ENCODE results near the gene CCDC201.
"Not testable (repeated sequence)": the region's sequence is repeated elsewhere in the genome, so short reads cannot be mapped to it uniquely, and the experiment has no call there.

CCDC201 gene

DNA sequence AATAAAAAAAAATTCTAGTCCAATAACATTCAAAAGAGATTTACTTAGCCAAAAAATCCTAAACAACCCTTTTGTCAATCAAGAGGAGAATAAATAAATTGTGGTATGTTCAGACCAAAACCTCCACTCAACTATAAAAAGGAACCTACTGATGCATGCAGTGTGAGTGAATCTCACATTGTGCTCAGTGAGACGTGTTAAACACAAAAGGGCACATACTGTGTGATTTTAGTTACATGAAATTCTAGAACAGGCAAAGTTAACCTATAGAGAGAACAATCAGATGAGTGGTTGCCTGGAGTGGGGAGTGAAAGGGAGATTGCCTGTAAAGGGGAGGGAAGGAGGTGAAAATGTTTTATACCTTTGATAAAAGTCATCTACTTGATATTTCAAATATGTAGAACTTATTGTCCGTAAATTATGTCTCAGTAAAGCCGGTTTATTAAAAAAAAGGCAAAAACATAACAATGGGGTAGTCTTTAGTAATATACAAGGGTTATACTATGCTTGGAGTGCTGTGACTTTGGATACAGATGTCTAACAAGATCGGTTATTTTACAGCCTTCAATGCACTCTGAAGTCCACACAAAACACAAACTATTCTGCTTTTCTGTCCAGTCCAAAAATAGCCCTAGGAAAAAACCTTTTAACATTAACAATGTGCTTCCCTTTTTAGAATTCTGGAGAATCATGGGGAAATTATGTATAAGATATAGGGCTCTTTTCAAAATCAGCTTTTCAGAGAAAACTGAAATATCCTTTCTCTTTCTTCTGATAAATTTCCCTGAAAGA lies 30.8 kb downstream of the CCDC201 start:
- not testable (repeated sequence) for H3K9ac ChIP-seq (ENCODE audit: insufficient read length); H3K9me3 ChIP-seq (ENCODE audit: low read depth, low read length); DNase-seq (ENCODE audit: low read depth, low spot score)

DNA sequence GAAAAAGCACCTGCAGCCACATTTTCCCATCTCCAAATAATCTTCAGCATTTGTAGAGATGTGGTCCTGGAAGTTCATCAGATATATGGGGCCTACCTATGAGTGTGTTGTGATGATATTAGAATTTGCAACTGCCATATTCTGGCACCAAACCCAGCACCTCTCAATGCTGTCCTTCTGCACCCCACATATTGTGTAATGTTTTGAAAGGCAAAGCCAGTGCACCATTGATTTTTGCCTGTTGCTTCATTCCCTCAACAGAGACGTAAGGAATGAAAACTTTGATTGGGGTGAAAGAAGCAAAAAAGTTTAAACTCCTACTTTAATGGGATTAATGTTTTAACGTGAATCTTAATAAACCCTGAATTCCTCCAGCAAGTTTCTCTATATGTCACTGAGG lies 34.0 kb downstream of the CCDC201 start:
- H3K27ac ChIP-seq; DNase-seq (ENCODE audit: low read depth, low spot score); H3K9ac ChIP-seq (ENCODE audit: insufficient read length); H3K4me3 ChIP-seq; H3K36me3 ChIP-seq (ENCODE audit: insufficient read depth, low read length); H3K9me3 ChIP-seq (ENCODE audit: low read depth, low read length): not testable (repeated sequence)

More for the DNA sequence above, 30.8 kb downstream of the CCDC201 start:
- H3K27ac ChIP-seq; H3K4me3 ChIP-seq; H3K36me3 ChIP-seq (ENCODE audit: insufficient read depth, low read length): not testable (repeated sequence)

GRCh38 chr7:45832433-45833177 lies 40.3 kb downstream of the CCDC201 start:
- not testable (repeated sequence) for H3K9ac ChIP-seq (ENCODE audit: insufficient read length); H3K36me3 ChIP-seq (ENCODE audit: insufficient read depth, low read length); H3K4me3 ChIP-seq; DNase-seq (ENCODE audit: low read depth, low spot score); H3K27ac ChIP-seq; H3K9me3 ChIP-seq (ENCODE audit: low read depth, low read length)

DNA sequence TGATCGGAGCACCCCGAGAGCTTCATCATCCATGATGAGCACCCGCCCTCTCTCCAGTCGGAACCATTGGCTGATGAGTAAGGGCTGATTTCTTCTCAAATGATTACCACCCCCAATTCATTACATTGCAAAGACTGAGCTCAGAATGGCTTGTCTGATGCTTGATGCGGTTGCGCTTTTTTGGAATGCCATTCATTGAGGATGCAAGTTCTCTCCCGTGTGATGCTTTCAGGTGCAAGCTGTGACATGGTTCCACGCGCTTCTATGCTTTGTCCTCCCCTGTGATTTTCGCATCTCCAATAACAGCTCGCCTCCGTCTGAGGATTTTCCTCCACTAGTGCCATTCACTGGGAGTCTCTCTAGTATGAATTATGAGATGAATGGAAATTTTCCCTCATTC lies 43.0 kb downstream of the CCDC201 start:
- H3K9me3 ChIP-seq (ENCODE audit: low read depth, low read length); DNase-seq (ENCODE audit: low read depth, low spot score); H3K9ac ChIP-seq (ENCODE audit: insufficient read length); H3K4me3 ChIP-seq; H3K27ac ChIP-seq; H3K36me3 ChIP-seq (ENCODE audit: insufficient read depth, low read length): not testable (repeated sequence)

DNA sequence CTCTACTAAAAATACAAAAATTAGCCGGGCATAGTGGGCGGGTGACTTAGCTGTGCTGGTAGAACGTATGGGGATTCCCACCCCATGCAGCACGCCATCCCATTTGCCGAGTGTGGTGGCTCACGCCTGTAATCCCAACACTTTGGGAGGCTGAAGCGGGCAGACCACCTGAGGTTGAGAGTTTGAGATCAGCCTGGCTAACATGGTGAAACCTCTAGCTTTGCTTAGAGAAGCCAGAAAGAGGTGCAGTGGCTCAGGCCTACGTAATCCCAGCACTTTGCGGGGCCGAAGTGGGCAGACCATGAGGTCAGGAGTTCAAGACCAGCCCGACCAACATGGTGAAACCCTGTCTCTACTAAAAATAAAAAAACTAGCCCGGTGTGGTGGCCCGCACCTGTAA lies 45.2 kb downstream of the CCDC201 start:
- not testable (repeated sequence) for H3K36me3 ChIP-seq (ENCODE audit: insufficient read depth, low read length); H3K4me3 ChIP-seq; DNase-seq (ENCODE audit: low read depth, low spot score); H3K9ac ChIP-seq (ENCODE audit: insufficient read length); H3K9me3 ChIP-seq (ENCODE audit: low read depth, low read length); H3K27ac ChIP-seq

DNA sequence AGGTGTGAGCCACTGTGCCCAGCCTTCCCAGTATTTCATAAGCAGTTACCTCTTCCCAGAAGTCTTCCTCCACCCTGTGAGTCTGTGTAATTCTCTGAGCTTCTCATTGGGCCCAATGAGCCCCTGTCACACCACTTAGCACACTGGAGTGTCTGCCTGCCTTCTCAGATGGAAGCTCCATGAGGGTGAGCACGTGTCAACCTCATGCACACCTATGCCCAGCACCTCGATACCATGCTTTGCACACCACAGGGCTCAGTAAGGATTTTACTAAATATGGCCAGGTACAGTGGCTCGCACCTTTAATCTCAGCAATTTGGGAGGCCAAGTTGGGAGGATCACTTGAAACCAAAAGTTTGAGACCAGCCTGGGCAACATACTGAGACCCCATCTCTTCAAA lies 46.3 kb downstream of the CCDC201 start:
- not testable (repeated sequence) for H3K4me3 ChIP-seq; H3K9me3 ChIP-seq (ENCODE audit: low read depth, low read length); H3K27ac ChIP-seq; H3K36me3 ChIP-seq (ENCODE audit: insufficient read depth, low read length); DNase-seq (ENCODE audit: low read depth, low spot score); H3K9ac ChIP-seq (ENCODE audit: insufficient read length)

DNA sequence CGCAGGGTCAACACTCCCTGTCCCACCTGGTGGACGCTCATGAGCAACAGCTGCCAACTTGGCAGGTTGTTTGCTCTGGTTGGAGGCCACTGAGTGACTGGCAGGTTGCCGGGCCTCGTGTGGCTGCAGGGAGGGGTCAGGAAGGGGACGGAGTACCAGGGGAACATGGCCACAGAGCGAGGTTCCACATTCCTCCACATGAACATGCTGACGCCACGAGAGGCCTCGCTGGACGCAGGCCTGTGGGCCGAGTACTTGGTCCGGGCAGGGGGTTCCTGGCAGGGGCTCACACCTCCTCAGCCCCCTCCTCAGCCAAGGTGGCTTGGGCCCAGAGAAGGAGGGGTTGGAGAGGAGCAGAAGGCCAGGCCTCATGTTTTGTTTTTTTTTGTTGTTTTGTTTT lies 54.1 kb downstream of the CCDC201 start:
- not testable (repeated sequence) for H3K9ac ChIP-seq (ENCODE audit: insufficient read length); H3K27ac ChIP-seq; DNase-seq (ENCODE audit: low read depth, low spot score); H3K4me3 ChIP-seq; H3K9me3 ChIP-seq (ENCODE audit: low read depth, low read length); H3K36me3 ChIP-seq (ENCODE audit: insufficient read depth, low read length)

GRCh38 chr7:45817913-45818312 lies 55.0 kb downstream of the CCDC201 start:
- not testable (repeated sequence) for H3K36me3 ChIP-seq (ENCODE audit: insufficient read depth, low read length); H3K9me3 ChIP-seq (ENCODE audit: low read depth, low read length); H3K27ac ChIP-seq; H3K9ac ChIP-seq (ENCODE audit: insufficient read length); DNase-seq (ENCODE audit: low read depth, low spot score); H3K4me3 ChIP-seq

DNA sequence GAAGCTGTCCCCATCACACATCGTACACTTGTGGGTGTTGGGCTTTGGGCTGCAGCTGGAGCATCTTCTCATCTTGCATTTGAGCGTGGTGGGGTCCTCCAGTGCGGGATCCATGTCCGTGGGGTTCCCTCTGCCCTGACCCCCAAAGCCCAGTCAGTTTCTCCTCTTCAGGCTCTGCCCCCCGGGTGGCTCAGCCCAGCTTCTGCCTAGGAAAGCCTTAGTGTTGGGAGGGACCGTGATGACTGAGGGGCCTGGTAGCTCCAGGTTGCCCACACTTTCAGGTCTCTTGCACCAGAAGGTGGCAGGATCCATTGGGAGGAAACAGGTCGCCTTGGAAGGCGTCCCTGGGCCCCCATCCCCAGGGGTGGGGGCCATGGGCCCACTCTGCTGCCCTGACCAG lies 55.9 kb downstream of the CCDC201 start:
- H3K36me3 ChIP-seq (ENCODE audit: insufficient read depth, low read length); H3K9ac ChIP-seq (ENCODE audit: insufficient read length); H3K27ac ChIP-seq; H3K9me3 ChIP-seq (ENCODE audit: low read depth, low read length); H3K4me3 ChIP-seq; DNase-seq (ENCODE audit: low read depth, low spot score): not testable (repeated sequence)

DNA sequence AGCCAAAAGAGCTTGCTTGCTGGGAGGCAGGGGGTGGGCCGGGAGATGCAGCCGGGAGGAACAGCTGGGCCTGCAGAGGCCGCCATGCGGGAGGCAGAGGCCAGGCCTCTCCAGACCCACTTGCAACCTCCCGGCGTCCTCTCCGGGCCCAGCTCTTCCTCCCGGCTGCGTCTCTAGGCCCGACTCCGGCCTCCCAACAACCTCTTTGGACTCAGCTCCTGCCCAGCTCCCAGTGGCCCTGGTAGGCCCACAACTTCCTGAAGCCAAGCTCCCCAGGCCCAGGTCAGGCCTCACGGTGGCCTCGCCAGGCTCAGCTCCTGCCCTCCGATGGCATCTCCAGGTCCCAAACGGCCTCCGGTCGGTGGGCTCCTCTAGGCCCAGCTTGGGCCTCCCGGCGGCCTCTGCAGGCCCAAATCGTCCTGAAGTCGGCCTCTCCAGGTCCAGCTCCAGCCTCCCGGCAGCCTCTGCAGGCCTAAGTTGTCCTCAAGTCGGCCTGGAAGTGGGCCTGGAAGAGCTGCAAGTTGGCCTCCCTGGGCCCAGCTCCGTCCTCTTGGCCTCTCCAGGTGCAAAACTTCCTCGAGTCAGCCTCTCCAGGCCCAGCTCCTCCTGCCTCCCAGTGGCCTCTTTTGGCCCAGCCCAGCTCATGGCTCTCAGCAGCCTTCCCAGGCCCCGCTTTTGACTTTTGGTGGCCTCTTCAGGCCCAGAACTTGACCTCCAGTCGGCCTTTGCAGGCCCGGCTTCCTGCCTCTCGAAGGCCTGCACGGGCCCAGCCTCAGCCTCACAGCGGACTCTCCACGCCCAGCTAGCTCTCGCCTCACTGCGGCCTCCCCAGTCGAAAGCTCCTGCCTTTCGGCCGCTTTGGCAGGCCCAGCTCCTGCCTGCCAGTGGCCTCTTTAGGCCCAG lies 58.4 kb downstream of the CCDC201 start:
- DNase-seq (ENCODE audit: low read depth, low spot score); H3K36me3 ChIP-seq (ENCODE audit: insufficient read depth, low read length); H3K4me3 ChIP-seq; H3K9ac ChIP-seq (ENCODE audit: insufficient read length); H3K27ac ChIP-seq; H3K9me3 ChIP-seq (ENCODE audit: low read depth, low read length): not testable (repeated sequence)

GRCh38 chr7:45813771-45814170 lies 59.1 kb downstream of the CCDC201 start:
- not testable (repeated sequence) for H3K4me3 ChIP-seq; H3K36me3 ChIP-seq (ENCODE audit: insufficient read depth, low read length); H3K27ac ChIP-seq; H3K9me3 ChIP-seq (ENCODE audit: low read depth, low read length); DNase-seq (ENCODE audit: low read depth, low spot score); H3K9ac ChIP-seq (ENCODE audit: insufficient read length)
